Mesenchymal stem cell (in vitro differentiated cells and primary cell): ENCODE data around the gene PTCD3.
A peak's percentile ranks its signal among the peaks of the same experiment; 100 is the strongest.

Source experiments
- DNase-seq: peaks from one replicate; pipeline ENCODE4 v3.0.0-alpha.2; 2013
- H2AFZ ChIP-seq: one replicate; pipeline ENCODE4 v1.6.1; 2013; ENCODE audit warnings: low read depth, mild to moderate bottlenecking, control low read depth, inconsistent platforms, low read length, moderate library complexity
- H2AK5ac ChIP-seq: 2 replicates; pipeline ENCODE4 v1.6.1; 2013; ENCODE audit warnings: low read length, moderate library complexity, mild to moderate bottlenecking, inconsistent platforms; ENCODE audit not compliant: severe bottlenecking
- H2BK120ac ChIP-seq: one replicate; pipeline ENCODE4 v1.6.1; 2013; ENCODE audit warnings: low read depth, mild to moderate bottlenecking, inconsistent platforms, low read length, moderate library complexity
- H2BK12ac ChIP-seq, 2 experiments: one replicate each; pipeline ENCODE4 v1.6.1; 2013; ENCODE audit warnings: inconsistent platforms in 2 of 2, low read length in 2 of 2, mild to moderate bottlenecking in 2 of 2, moderate library complexity in 2 of 2, control low read depth in 1 of 2
- H2BK15ac ChIP-seq: one replicate; pipeline ENCODE4 v1.6.1; 2013; ENCODE audit warnings: mild to moderate bottlenecking, low read depth, inconsistent platforms; ENCODE audit not compliant: poor library complexity, severe bottlenecking
- H2BK5ac ChIP-seq: 2 replicates; pipeline ENCODE4 v1.6.1; 2013; ENCODE audit warnings: low read depth, mild to moderate bottlenecking, low read length, control low read depth, inconsistent platforms; ENCODE audit not compliant: poor library complexity, severe bottlenecking
- H3K14ac ChIP-seq, 2 experiments: one replicate each; pipeline ENCODE4 v1.6.1; 2013; ENCODE audit warnings: inconsistent platforms in 2 of 2, low read length in 2 of 2, control low read depth in 1 of 2, mild to moderate bottlenecking in 1 of 2, moderate library complexity in 1 of 2
- H3K18ac ChIP-seq, 2 experiments: one replicate each; pipeline ENCODE4 v1.6.1; 2013; ENCODE audit warnings: inconsistent platforms in 2 of 2, low read length in 2 of 2, control low read depth in 1 of 2, low read depth in 1 of 2, mild to moderate bottlenecking in 1 of 2
- H3K23ac ChIP-seq, 2 experiments: one replicate each; pipeline ENCODE4 v1.6.1; 2013; ENCODE audit warnings: inconsistent platforms in 2 of 2, low read length in 2 of 2, mild to moderate bottlenecking in 2 of 2, moderate library complexity in 2 of 2, control low read depth in 1 of 2
- H3K27ac ChIP-seq: 2 replicates; pipeline ENCODE4 v1.5.1; 2013; ENCODE audit warnings: mild to moderate bottlenecking, moderate library complexity, low read length, control low read depth, inconsistent platforms; ENCODE audit not compliant: poor library complexity, severe bottlenecking
- H3K27me3 ChIP-seq, 2 experiments: 2 replicates each; pipeline versions ENCODE4 v1.6.1 to v1.7.0; 2013; ENCODE audit warnings: low read length in 2 of 2, mild to moderate bottlenecking in 2 of 2, moderate library complexity in 2 of 2, control low read depth in 1 of 2, inconsistent platforms in 1 of 2; ENCODE audit not compliant: control insufficient read depth in 1 of 2, insufficient read depth in 1 of 2
- H3K36me3 ChIP-seq, 2 experiments: 2 replicates each; pipeline versions ENCODE4 v1.6.1 to v1.7.0; 2013; ENCODE audit warnings: low read length in 2 of 2, control low read depth in 1 of 2, inconsistent platforms in 1 of 2, low read depth in 1 of 2, mild to moderate bottlenecking in 1 of 2; ENCODE audit not compliant: insufficient read depth in 2 of 2, control insufficient read depth in 1 of 2
- H3K4ac ChIP-seq, 2 experiments: one replicate each; pipeline ENCODE4 v1.6.1; 2013; ENCODE audit warnings: inconsistent platforms in 2 of 2, low read length in 2 of 2, mild to moderate bottlenecking in 2 of 2, moderate library complexity in 2 of 2, control low read depth in 1 of 2, low read depth in 1 of 2
- H3K4me1 ChIP-seq: 2 replicates; pipeline ENCODE4 v1.6.1; 2013; ENCODE audit warnings: low read depth, low read length, control low read depth; ENCODE audit not compliant: control insufficient read depth, insufficient read depth
- H3K4me2 ChIP-seq: 2 replicates; pipeline ENCODE4 v1.6.1; 2013; ENCODE audit warnings: low read length, mild to moderate bottlenecking, inconsistent platforms; ENCODE audit not compliant: poor library complexity, severe bottlenecking
- H3K4me3 ChIP-seq, 2 experiments: 2 replicates each; pipeline versions ENCODE4 v1.5.1 to v1.7.0; 2013; ENCODE audit warnings: low read length in 2 of 2, mild to moderate bottlenecking in 2 of 2, control low read depth in 1 of 2, low read depth in 1 of 2; ENCODE audit not compliant: insufficient read depth in 1 of 2
- H3K79me1 ChIP-seq: replicated peaks from 2 replicates; pipeline ENCODE4 v1.6.1; 2013; ENCODE audit warnings: mild to moderate bottlenecking, control low read depth, low read length, inconsistent platforms; ENCODE audit not compliant: poor library complexity, severe bottlenecking
- H3K9ac ChIP-seq: 2 replicates; pipeline ENCODE4 v1.7.0; 2013; ENCODE audit warnings: mild to moderate bottlenecking, low read length, moderate library complexity
- H3K9me3 ChIP-seq: 2 replicates; pipeline ENCODE4 v1.7.0; 2013; ENCODE audit warnings: mild to moderate bottlenecking, low read length; ENCODE audit not compliant: control insufficient read depth
- H4K8ac ChIP-seq: one replicate; pipeline ENCODE4 v1.6.1; 2013; ENCODE audit warnings: inconsistent platforms, mild to moderate bottlenecking, low read length, moderate library complexity
- H4K91ac ChIP-seq: one replicate; pipeline ENCODE4 v1.6.1; 2013; ENCODE audit warnings: mild to moderate bottlenecking, low read length, inconsistent platforms
- WGBS: methylation state at CpG from one replicate; pipeline ENCODE4 v1.1.7; 2013; ENCODE audit warnings: mixed read lengths; 5-methylcytosine and 5-hydroxymethylcytosine counted together

The PTCD3 gene

GRCh38 chr2:86072271-86072858 lies 33.7 kb upstream of the PTCD3 start:
- no peak overlapping the region for H2BK120ac ChIP-seq
- H3K4me1 ChIP-seq: peaks cover 10% of the 10 kb centered on the region
- no peak overlapping the region for H3K14ac ChIP-seq
- H3K23ac ChIP-seq: no peak overlapping the region
- 65% methylated on average over 9 of the region's 9 CpGs for WGBS
- H3K27me3 ChIP-seq: no peaks in the 10 kb centered on the region
- H2AK5ac ChIP-seq: no peak overlapping the region
- H3K9me3 ChIP-seq: no peaks in the 10 kb centered on the region
- no peak overlapping the region for H2AFZ ChIP-seq
- peaks cover 56 to 77% of the 10 kb centered on the region in 2 experiments for H3K36me3 ChIP-seq
- no peak overlapping the region for H3K4me2 ChIP-seq
- peak overlapping the region in 1 of 2 experiments; percentile 8 for H2BK12ac ChIP-seq
- H3K9ac ChIP-seq: peak overlapping the region; percentile 51
- no peak overlapping the region for H3K4me3 ChIP-seq
- no peak overlapping the region for H3K4ac ChIP-seq
- H4K91ac ChIP-seq: peak overlapping the region; percentile 25
- peaks cover 10% of the 10 kb centered on the region for H3K79me1 ChIP-seq
- no peak overlapping the region for H2BK15ac ChIP-seq
- H3K27ac ChIP-seq: peak overlapping the region; percentile 8
- H2BK5ac ChIP-seq: no peak overlapping the region
- peak; percentile 36 for DNase-seq
- no peak overlapping the region for H4K8ac ChIP-seq
- H3K18ac ChIP-seq: peak overlapping the region; percentile 14 to 29

GRCh38 chr2:86073225-86073624 lies 32.8 kb upstream of the PTCD3 start:
- 92% methylated on average over 1 of the region's 1 CpG for WGBS
- Histone ChIP-seq H3K14ac (no peak overlapping the region), H3K4ac (no peak overlapping the region), H2BK12ac (no peak overlapping the region), H3K9ac (no peak overlapping the region), H3K4me3 (no peak overlapping the region), H2AK5ac (no peak overlapping the region), H3K79me1 (peaks cover 7% of the 10 kb centered on the region), H3K4me1 (peaks cover 7% of the 10 kb centered on the region), H3K18ac (no peak overlapping the region), H3K36me3 (peaks cover 57 to 81% of the 10 kb centered on the region in 2 experiments), H3K27me3 (no peaks in the 10 kb centered on the region), H3K23ac (no peak overlapping the region), H4K8ac (no peak overlapping the region), H2BK15ac (no peak overlapping the region), H4K91ac (peak overlapping the region; percentile 2), H3K9me3 (no peaks in the 10 kb centered on the region), H2AFZ (no peak overlapping the region), H2BK120ac (no peak overlapping the region), H2BK5ac (no peak overlapping the region), H3K4me2 (no peak overlapping the region), H3K27ac (no peak overlapping the region)
- no peak for DNase-seq

- no peak overlapping the region for H3K18ac ChIP-seq
- no peak overlapping the region for H3K27ac ChIP-seq
- H3K79me1 ChIP-seq: peaks cover 4% of the 10 kb centered on the region
- no peak overlapping the region for H3K4ac ChIP-seq
- peaks cover 7% of the 10 kb centered on the region for H3K4me1 ChIP-seq
- no peak overlapping the region for H3K4me3 ChIP-seq
- no peak overlapping the region for H3K4me2 ChIP-seq
- no peaks in the 10 kb centered on the region for H3K27me3 ChIP-seq
- H2AK5ac ChIP-seq: no peak overlapping the region
- H3K14ac ChIP-seq: no peak overlapping the region
- H2AFZ ChIP-seq: no peak overlapping the region
- H2BK5ac ChIP-seq: no peak overlapping the region
- no peak overlapping the region for H4K91ac ChIP-seq
- WGBS: 99% methylated on average over 3 of the region's 3 CpGs
- no peak overlapping the region for H3K9ac ChIP-seq
- H3K36me3 ChIP-seq: peaks cover 54 to 78% of the 10 kb centered on the region in 2 experiments
- no peak overlapping the region for H2BK120ac ChIP-seq
- H4K8ac ChIP-seq: no peak overlapping the region
- H3K23ac ChIP-seq: no peak overlapping the region
- H2BK12ac ChIP-seq: no peak overlapping the region
- H3K9me3 ChIP-seq: no peaks in the 10 kb centered on the region
- no peak overlapping the region for H2BK15ac ChIP-seq
- DNase-seq: no peak
These were observed 31.8 kb upstream of the PTCD3 start for GRCh38 chr2:86074256-86074655.

GRCh38 chr2:86074811-86075210 lies 31.2 kb upstream of the PTCD3 start:
- H3K4me1 ChIP-seq: peaks cover 7% of the 10 kb centered on the region
- H2BK5ac ChIP-seq: no peak overlapping the region
- H2AK5ac ChIP-seq: no peak overlapping the region
- H3K27ac ChIP-seq: no peak overlapping the region
- H2AFZ ChIP-seq: no peak overlapping the region
- no peaks in the 10 kb centered on the region for H3K27me3 ChIP-seq
- no peak overlapping the region for H2BK12ac ChIP-seq
- no peak overlapping the region for H3K4ac ChIP-seq
- H3K18ac ChIP-seq: no peak overlapping the region
- H2BK15ac ChIP-seq: peak overlapping the region; percentile 12
- no peak overlapping the region for H3K9ac ChIP-seq
- no peaks in the 10 kb centered on the region for H3K9me3 ChIP-seq
- no peak overlapping the region for H3K23ac ChIP-seq
- H3K14ac ChIP-seq: no peak overlapping the region
- H2BK120ac ChIP-seq: no peak overlapping the region
- H3K4me3 ChIP-seq: no peak overlapping the region
- H3K79me1 ChIP-seq: peaks cover 4% of the 10 kb centered on the region
- H3K36me3 ChIP-seq: peaks cover 56 to 75% of the 10 kb centered on the region in 2 experiments
- H4K91ac ChIP-seq: no peak overlapping the region
- no peak overlapping the region for H4K8ac ChIP-seq
- no peak overlapping the region for H3K4me2 ChIP-seq
- DNase-seq: no peak
- WGBS: 95% methylated on average over 15 of the region's 15 CpGs
